ENCODE measurements around the gene FOXJ3. TPM values are rescaled to one million over a fixed set of nuclear protein-coding genes. Genes with fewer than 3 reads are reported as not detected.
A peak's percentile ranks its signal among the peaks of the same experiment; 100 is the strongest.

FOXJ3 gene
- total RNA-seq, 1 experiment from 2014 or later = 42.2 TPM

DNA sequence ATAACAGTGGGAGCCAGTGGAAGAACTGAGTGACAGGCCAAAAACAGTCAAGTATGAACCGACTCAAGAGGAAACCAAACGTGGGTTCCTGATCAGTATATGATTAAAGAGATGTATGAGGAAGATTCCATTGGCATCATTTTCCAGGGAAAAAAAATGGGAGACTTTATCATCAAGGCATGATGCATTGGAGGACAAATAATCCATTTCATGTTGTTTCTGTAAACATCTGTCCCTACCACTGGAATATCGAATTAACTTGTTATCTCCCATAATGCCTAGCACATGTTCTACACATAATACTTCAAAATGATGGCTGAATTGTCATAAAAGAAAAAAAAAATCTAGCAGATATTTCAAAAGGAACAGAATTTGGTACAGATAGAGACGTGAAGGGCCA, 13.3 kb downstream of the FOXJ3 start:
- Mint-ChIP-seq H3K9me3 (ENCODE audit: unreplicated experiment) (no peaks in the 10 kb centered on the region), H3K27me3 (ENCODE audit: insufficient read depth, unreplicated experiment) (no peaks in the 10 kb centered on the region), H3K36me3 (ENCODE audit: insufficient read depth, unreplicated experiment) (no peaks in the 10 kb centered on the region), H3K4me1 (ENCODE audit: insufficient read depth, unreplicated experiment) (peaks cover 61% of the 10 kb centered on the region), H3K27ac (ENCODE audit: low read depth, unreplicated experiment) (peak overlapping the region; percentile 35), H3K4me3 (ENCODE audit: unreplicated experiment) (peak overlapping the region; percentile 20)
- DNase-seq (ENCODE audit: unreplicated experiment) = no peak
- ChIA-PET CTCF (no interaction called here), POLR2A (interaction anchor here (1.0 to 2.3 kb wide), 3 partner anchors 9 to 113 kb away, joined by 3 to 14 read pairs (median 4); no protein-coding TSS in a partner anchor)
- intact Hi-C loops (cut with micrococcal nuclease) = no loop called here
- TF ChIP-seq, protein P1, sequence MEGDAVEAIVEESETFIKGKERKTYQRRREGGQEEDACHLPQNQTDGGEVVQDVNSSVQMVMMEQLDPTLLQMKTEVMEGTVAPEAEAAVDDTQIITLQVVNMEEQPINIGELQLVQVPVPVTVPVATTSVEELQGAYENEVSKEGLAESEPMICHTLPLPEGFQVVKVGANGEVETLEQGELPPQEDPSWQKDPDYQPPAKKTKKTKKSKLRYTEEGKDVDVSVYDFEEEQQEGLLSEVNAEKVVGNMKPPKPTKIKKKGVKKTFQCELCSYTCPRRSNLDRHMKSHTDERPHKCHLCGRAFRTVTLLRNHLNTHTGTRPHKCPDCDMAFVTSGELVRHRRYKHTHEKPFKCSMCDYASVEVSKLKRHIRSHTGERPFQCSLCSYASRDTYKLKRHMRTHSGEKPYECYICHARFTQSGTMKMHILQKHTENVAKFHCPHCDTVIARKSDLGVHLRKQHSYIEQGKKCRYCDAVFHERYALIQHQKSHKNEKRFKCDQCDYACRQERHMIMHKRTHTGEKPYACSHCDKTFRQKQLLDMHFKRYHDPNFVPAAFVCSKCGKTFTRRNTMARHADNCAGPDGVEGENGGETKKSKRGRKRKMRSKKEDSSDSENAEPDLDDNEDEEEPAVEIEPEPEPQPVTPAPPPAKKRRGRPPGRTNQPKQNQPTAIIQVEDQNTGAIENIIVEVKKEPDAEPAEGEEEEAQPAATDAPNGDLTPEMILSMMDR (IDR thresholded peaks at IDR 0.05; ENCODE audit: unreplicated experiment) = no peak
- BruUV-seq (replicated peaks) = no TSS peak

DNA sequence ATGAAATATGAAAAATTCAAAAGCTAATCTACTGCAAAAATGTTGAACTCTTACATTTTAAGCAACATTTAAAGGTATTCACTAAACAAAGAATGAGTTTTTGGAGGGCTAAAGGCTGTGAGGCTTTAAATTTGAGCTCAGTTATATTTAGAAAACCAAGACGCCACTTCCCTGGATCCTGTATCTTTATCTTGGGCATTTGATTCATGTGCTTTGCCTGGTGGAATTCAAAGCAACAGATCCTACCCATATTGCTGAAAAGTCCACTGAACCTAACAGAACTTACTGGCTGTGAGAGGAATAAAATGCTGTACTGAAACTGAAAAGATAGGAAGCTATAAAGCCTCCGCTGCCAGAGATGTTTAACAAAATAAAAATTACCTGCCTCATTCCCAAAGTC, 14.3 kb downstream of the FOXJ3 start:
- intact Hi-C loops (cut with micrococcal nuclease) = no loop called here
- H3K4me1 Mint-ChIP-seq (ENCODE audit: insufficient read depth, unreplicated experiment) = peaks cover 63% of the 10 kb centered on the region
- peak overlapping the region; percentile 63 for H3K27ac Mint-ChIP-seq (ENCODE audit: low read depth, unreplicated experiment)
- ChIA-PET POLR2A (interaction anchor here (0.5 to 2.3 kb wide), 8 partner anchors 8 to 311 kb away, joined by 3 to 14 read pairs (median 3); no protein-coding TSS in a partner anchor), CTCF (interaction anchor here (0.6 to 2.1 kb wide), 2 partner anchors 147 to 173 kb away, joined by 3 to 6 read pairs; no protein-coding TSS in a partner anchor)
- H3K27me3 Mint-ChIP-seq (ENCODE audit: insufficient read depth, unreplicated experiment) = no peaks in the 10 kb centered on the region
- H3K36me3 Mint-ChIP-seq (ENCODE audit: insufficient read depth, unreplicated experiment) = no peaks in the 10 kb centered on the region
- TF ChIP-seq, protein P1 (IDR thresholded peaks at IDR 0.05; ENCODE audit: unreplicated experiment) = no peak
- H3K4me3 Mint-ChIP-seq (ENCODE audit: unreplicated experiment) = no peak overlapping the region
- H3K9me3 Mint-ChIP-seq (ENCODE audit: unreplicated experiment) = no peaks in the 10 kb centered on the region
- no TSS peak for BruUV-seq (replicated peaks)
- DNase-seq (ENCODE audit: unreplicated experiment) = no peak

DNA sequence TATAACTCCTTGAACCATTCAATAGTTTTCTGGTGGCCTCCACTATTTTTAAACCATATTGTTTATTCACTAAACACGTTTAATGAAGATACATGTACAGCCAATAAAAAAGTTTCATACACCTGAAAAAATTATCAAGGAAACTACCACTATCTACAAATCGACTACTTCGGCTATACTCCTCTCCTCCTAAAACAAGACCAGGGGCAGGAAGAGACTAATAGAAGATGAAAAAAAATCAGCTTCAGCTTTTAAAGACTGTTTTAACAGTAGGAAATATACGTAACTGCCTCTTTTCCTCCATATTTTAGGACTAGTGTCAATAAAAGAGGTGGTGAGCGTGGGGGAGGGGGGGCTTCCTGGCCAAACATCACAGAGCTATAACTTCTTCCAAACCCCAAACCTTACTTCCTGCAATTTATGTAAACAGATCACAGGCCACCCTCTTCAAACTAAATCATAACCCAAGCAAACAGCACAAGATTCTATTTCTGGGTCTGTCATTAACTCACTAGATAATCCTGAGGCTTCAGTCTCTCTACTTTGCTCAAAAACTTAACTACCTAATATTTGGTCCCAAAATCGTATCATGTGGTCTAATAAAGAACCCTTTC, 15.1 kb downstream of the FOXJ3 start:
- TF ChIP-seq, protein P1 (IDR thresholded peaks at IDR 0.05; ENCODE audit: unreplicated experiment) = no peak
- POLR2A ChIA-PET = interaction anchor here (1.0 to 2.3 kb wide), 3 partner anchors 9 to 311 kb away, joined by 3 to 14 read pairs (median 4); no protein-coding TSS in a partner anchor
- no peaks in the 10 kb centered on the region for H3K36me3 Mint-ChIP-seq (ENCODE audit: insufficient read depth, unreplicated experiment)
- H3K9me3 Mint-ChIP-seq (ENCODE audit: unreplicated experiment) = no peaks in the 10 kb centered on the region
- H3K27me3 Mint-ChIP-seq (ENCODE audit: insufficient read depth, unreplicated experiment) = no peaks in the 10 kb centered on the region
- intact Hi-C loops (cut with micrococcal nuclease) = no loop called here
- CTCF ChIA-PET = interaction anchor here (0.6 to 2.1 kb wide), 2 partner anchors 146 to 173 kb away, joined by 3 to 6 read pairs; no protein-coding TSS in a partner anchor
- peak overlapping the region; percentile 63 for H3K27ac Mint-ChIP-seq (ENCODE audit: low read depth, unreplicated experiment)
- no peak for DNase-seq (ENCODE audit: unreplicated experiment)
- peaks cover 64% of the 10 kb centered on the region for H3K4me1 Mint-ChIP-seq (ENCODE audit: insufficient read depth, unreplicated experiment)
- BruUV-seq (replicated peaks) = no TSS peak
- no peak overlapping the region for H3K4me3 Mint-ChIP-seq (ENCODE audit: unreplicated experiment)

DNA sequence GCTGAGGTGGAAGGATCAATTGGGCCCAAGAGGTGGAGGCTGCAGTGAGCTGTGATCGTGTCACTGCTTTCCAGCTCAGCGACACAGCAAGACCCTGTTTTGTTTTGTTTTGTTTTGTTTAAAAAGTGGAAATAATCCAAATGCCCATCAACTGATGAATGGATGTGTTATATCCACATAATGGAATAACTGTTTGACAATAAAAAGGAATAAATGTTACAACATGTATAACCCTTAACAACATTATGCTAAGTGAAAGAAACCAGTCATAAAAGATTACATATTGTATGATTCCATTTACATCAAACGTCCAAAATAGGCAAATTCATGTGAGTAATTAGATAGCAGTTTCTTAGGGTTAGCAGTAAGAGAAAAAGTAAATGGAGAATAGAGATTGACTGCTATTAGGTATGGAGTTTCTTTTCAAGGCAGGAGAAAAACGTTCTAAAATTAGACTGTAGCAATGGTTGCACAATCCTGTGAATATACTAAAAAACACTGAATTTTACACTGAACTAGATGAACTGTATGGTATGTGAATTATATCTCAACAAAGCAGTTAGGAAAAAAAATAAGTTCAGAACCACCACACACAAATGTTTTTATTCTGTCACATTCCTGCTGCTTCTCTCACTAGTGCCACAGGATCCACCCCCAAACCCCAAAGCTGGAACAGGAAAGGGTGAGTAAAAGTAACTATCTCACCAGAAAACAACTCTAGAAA, 15.7 kb downstream of the FOXJ3 start:
- POLR2A ChIA-PET = interaction anchor here (1.7 to 2.3 kb wide), 3 partner anchors 13 to 36 kb away, joined by 4 to 14 read pairs (median 7); no protein-coding TSS in a partner anchor
- intact Hi-C loops (cut with micrococcal nuclease) = no loop called here
- H3K36me3 Mint-ChIP-seq (ENCODE audit: insufficient read depth, unreplicated experiment) = no peaks in the 10 kb centered on the region
- DNase-seq (ENCODE audit: unreplicated experiment) = peak; percentile 11
- H3K27me3 Mint-ChIP-seq (ENCODE audit: insufficient read depth, unreplicated experiment) = no peaks in the 10 kb centered on the region
- H3K4me3 Mint-ChIP-seq (ENCODE audit: unreplicated experiment) = peak overlapping the region; percentile 3
- peaks cover 65% of the 10 kb centered on the region for H3K4me1 Mint-ChIP-seq (ENCODE audit: insufficient read depth, unreplicated experiment)
- CTCF ChIA-PET = interaction anchor here (0.6 to 2.1 kb wide), 2 partner anchors 137 to 146 kb away, joined by 5 to 6 read pairs; no protein-coding TSS in a partner anchor
- H3K9me3 Mint-ChIP-seq (ENCODE audit: unreplicated experiment) = no peaks in the 10 kb centered on the region
- no TSS peak for BruUV-seq (replicated peaks)
- TF ChIP-seq, protein P1 (IDR thresholded peaks at IDR 0.05; ENCODE audit: unreplicated experiment) = no peak
- peak overlapping the region; percentile 63 for H3K27ac Mint-ChIP-seq (ENCODE audit: low read depth, unreplicated experiment)
